GM21723 (cell line): ENCODE measurements around the gene DNAJC16.
"Not testable (repeated sequence)": the region's sequence is repeated elsewhere in the genome, so short reads cannot be mapped to it uniquely, and the experiment has no call there.

Experiments
- ATAC-seq: cut with Tn5 transposase; IDR thresholded peaks from one replicate; pipeline ENCODE4 v1.9.1; 2021; ENCODE audit warnings: mild to moderate bottlenecking, moderate library complexity; ENCODE audit not compliant: unreplicated experiment

DNAJC16 gene

DNA sequence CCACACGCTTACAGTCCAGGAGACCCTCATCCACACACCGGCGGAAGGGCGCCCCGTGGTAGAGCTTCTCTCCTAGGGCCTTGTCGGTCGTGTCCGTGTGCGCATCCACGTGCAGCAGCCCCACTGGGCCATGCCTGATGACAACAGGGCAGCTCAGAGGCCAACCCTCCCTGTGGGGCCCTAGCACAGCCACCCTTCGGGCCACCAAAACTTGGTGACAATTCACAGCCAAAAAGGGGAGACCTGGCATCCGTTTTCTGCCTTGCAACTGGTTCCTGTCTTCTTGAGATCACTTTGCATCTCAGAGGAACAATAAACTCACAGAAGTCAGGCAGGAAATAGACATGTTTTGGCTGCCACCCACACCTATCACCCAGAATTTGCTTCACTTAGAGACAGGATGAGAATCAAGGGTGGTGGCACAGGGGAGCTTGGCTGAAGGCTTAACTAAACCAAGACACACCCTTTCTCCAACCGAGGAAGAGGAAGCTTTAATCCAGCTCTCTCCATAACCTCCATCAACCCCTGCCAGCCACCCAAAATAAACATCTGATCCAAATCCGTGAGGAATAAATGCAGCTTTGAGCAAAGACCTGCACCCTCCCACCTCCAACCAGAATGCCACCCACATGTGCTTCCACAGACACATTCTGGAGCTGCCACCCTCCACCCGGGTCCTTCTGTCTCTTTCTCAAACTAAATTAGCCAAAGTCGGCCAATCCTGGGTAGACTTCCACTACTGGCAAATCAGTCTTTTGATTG is 52.5 kb downstream of the DNAJC16 start:
- ATAC-seq: no peak

DNA sequence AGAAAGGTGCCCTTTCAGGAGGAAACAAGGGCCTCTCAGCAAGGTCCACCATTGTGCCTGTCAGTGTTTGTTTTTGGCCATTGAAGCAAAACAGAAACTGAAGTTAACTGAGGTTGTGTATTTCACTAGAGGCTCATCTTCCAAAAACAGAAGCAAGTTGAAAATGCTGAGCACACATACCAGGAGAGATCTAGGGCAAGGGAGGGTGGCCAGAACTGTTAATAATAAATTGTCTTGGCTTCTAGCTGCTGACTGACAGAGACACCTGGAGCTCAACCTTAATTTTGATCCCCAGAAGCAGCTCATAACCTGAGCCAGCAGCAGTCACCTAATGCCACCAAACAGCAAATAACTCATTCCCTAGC is 53.0 kb downstream of the DNAJC16 start:
- ATAC-seq: no peak

DNA sequence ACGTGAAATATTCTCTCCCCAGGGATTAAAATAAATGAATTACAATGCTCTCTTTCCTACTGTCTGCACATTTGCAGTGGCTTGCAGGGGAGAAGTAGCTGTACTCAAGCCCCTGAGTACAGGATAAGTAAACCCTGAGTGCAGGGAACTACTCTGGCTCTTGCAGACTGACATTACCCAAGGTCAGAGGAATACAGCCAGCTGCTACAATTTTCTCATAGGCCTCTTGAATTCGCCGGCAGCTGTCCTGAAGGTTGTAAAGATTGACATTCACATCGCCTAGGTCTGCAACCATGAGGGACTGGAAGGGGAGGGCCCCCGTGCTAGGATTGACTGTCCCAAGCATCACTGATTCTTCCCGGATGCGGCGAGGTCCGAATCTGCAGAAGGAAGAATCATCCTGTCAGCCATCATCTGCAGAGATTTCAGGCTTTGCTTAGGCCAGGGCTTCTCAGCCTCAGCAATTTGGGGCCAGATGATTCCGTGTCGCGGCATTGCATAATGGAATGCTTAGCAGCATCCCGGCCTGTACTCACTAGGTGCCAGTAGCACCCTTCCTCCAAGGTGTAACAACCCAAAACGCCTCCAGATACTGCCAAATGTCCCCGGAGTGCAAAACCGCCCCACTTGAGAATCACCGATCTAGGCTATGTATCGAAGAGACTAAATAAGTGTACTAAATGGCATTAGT is 56.5 kb downstream of the DNAJC16 start:
- ATAC-seq: no peak

DNA sequence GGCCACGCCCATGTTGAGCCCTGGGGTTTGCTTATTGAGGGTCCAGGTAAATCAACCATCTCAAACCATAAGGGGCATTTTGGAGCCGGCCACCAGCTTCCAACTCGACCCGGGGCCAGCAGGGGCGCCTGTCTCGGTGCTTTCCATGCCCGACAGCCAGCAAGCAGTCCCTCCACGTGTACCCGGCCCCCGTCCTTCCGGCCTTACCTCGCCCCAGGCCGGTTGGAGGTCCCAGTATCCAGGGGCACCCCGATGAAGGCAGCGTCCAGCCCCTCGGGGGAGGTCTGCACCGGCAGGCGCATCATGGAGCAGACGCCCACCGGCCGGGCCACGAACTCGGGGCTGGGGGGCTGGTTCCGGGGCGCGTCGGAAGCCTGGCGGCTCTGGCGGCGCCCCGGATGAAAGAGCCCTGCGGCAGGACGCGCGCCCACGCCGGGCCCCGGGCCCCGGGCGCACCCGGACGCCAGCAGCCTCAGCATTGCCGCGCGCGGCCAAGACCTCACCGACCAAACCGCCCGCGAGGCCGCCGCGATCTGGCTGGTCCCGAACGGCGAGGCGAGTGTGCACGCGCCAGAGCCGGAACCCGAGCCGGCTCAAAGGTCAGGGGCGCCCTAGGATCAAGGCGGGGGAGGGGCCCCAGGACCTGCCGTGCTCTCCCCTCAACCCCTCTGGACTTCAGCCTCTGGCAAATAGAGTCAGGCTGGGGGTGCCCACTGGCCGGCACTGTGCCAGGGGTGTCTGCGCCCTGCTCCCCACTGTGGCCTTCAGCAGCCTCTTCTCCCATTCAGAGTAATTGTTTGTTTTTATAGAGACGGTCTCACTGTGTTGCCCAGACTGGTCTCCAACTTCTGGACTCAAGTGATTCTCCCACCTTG is 58.1 kb downstream of the DNAJC16 start, which contains the start of gene AGMAT:
Gene AGMAT (minus strand): TSS at position 563 of the 875 bp plus-strand sequence. CDS start 84 bp downstream, at position 479.
- peak; percentile 58 for ATAC-seq

DNA sequence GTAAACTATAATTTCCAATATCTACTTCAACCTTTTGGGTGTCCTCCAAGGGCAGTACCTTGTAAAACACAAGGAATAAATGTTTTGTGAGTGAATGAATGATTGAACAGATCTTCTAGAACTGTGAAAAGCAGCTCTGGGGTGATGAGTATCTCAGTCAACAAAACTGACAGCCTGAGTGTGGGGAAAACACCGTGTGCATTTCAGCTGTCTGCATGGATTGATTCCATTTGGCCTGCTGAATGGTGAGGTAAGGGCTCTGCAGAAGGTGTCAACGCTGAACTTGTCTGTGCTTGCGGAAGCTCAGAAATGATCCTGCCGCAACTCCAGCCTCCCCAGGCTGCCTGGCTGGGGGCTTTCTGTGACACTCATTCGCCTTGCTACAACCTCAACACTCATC is 65.6 kb downstream of the DNAJC16 start:
- ATAC-seq: no peak

DNA sequence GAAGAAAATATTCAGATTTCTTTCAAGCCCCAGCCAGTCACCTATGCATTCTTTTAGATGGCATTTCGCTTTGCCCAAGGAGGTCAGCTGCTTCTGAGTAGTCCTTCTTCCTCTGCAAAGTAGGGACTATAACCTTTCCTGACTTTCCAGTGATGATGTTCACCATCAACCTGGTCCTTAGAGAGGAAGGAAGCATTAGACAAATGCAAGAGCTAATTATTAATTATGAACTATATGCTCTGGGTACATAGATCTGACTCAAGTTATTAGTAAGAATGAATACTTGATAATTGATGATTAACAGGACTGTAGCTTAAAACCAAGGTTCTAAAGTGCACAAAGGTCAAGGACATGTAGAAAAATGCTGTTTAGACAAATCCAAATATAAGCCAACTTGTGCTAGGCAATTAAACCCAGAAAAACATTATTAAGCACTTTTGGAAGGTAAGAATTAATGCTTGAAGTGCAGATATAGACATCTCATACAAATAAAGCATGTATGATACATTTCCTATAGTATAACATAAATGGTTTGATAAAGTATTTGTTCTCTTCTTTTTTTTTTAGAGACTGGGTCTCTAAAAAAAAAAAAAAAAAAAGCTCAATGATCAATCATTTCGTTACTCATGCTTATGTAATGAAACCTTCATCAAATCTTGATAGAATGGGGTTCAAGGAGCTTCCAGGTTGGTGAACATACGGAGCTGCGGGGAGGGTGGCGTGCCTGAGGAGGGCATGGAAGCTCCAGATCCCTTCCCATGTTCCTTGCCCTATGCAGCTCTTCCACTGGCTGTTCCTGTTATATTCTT is 69.4 kb downstream of the DNAJC16 start:
- no peak for ATAC-seq

DNA sequence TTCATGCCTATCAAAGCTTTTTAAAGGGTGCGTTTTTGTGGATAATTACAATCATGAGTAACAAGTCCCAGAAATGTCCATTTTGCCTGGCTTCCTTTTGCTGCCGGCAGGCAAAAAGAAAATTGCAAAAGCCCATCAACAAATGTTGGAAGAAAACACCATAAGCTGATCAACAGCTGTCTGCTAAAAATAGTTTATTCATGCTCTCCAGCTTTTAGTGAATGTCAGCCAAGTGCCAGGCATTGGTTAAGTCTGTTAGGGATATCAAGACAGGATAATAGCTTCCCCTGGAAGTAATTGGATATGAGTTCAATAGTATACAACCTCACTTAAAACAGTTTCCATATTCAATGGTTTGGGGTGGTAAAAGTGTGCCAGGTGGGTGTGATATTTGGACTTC is 71.8 kb downstream of the DNAJC16 start:
- no peak for ATAC-seq

DNA sequence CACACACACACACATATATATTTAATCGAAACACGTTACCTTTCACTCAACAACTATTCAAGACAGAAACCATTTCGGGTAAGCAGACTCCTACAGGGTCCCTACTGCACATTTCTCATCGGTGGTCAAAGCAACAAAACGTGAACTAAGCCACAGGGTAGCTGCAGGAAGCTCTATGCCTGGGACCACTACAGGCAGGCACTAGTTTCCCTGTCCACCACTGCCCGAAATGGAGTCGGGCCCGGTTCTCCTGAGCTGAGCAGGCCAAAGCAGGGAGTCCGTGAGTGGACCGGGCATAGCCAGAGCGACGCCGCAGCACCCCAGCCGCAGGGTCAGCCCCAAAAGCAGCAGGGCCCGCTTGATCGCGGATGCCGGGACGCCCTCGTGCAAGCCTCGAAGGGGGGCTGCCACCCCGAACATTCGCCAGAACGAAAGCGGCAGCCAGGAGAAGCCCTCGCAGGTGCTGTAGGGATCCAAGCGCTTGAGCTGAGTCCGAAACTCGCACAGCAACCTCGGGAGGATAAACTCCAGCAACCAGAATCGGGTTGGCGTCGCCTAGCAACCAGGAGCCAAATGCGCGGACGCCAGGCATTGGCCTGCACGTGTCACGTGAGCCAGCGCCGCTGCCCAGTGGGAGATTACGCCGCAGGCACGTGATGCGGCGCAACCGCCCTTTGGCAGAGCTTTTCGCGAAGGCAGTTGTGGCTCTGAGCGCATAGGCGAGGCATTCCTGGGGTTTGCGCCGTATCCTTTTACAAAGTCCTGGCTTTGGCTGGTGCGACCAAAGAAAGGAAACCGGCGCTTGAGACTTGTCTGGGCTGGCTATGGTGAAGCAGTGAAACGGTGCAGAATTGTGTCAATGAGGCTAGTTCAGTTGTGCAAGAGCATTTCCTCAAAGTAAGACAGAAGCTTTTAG is 76.7 kb downstream of the DNAJC16 start:
- ATAC-seq: peak; percentile 89

DNA sequence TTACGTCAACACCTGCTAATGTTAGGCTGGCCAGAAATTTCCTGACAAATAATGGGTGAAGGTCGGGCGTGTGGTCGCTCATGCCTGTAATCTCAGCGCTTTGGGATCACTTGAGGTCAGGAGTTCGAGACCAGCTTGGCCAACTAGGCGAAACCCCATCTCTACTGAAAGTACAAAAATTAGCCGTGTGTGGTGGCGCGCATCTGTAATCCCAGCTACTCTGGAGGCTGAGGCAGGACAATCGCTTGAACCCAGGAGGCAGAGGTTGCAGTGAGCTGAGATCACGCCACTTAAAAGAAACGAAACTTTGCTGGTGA is 77.3 kb downstream of the DNAJC16 start:
- ATAC-seq: not testable (repeated sequence)

DNA sequence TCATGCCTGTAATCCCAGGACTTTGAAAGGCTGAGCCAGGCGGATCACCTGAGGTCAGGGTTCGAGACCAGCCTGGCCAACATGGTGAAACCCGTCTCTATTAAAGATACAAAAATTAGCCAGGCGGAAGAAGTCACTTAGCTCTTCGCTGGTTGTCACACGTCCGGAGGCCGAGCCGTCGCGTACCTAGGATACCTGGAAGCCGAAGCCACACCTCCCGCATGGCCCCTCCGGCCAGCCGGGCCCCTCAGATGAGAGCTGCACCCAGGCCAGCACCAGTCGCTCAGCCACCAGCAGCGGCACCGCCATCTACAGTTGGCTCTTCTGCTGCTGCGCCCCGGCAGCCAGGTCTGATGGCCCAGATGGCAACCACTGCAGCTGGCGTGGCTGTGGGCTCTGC is 77.8 kb downstream of the DNAJC16 start:
- not testable (repeated sequence) for ATAC-seq

DNA sequence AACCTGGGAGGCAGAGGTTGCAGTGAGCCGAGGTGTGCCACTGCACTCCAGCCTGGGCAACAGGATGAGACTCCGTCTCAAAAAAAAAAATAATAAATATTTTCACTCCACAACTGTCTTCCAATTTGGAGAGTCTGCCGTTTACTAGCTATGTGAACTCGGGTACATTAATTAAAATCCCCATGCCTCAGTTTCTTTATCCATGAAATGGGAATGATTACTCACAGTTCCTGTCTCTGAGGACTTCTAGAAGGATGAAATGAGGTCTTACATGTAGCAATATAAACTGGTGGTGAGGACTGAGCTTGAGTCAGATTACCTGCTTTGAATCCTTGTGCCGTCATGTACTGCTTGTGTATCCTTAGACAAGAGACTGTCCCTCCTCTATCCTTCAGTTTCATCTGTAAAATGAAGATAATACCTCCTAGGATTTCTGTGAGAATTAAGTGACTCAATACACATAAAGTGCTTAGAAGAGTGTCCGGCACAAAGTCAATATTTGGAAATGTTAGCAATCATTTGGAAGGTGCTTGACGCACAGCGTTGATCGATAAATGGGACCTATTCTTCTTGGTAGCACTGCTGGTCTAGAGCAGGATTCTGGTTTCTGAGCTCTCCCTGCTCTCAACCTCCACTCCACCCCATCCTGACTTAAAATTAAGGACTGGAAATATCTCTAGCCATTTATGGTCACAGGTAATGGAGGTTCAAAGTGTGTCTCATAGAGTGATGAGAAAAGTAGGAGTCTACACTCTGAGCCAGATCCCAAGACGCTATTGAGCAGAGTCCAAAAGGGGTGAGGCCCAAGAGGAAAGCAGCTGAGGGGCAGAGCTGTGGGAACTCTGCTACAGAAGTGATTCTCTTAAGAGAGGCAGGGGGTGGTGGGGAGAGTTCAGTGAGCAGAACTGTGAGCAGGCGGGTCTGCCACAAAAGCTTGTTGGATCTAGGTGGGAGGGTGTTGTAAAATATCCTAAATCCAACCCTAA is 79.0 kb downstream of the DNAJC16 start:
- no peak for ATAC-seq

DNA sequence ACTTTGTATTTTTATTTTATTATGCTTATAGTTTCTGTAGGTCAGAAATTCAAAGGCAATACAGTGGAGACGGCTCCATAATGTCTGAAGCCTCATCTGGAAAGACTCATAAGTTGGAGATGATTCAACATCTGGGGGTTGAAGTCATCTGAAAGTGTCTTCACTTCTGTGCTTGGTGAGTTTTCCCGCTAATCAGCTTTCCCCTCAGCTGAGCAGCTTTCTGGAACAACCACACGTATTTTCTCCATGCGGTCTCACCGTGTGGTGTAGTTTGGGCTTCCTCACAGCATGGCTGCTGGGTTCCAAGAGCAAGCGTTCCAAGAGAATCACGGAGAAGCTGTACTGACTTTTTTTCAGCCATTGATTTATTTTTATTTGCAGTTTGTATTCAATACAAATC is 83.0 kb downstream of the DNAJC16 start:
- ATAC-seq: no peak

DNA sequence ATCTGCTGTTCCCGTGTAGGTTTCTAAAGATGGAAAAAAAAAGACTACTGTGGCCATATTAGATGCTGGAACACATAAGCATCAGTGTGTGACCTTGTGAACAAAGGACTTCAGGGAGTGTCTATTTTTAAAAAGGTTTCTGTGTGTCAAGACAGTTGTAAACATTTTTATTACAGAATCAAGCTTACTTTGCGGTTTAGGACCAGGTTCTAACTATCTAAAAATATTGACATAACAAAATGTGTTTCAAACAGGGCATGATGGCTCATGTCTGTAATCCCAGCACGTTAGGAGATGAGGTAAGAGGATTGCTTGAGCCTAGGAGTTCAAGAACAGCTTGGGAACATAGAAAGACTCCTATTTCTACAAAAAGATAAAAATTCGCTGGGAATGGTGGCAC is 83.5 kb downstream of the DNAJC16 start:
- no peak for ATAC-seq

DNA sequence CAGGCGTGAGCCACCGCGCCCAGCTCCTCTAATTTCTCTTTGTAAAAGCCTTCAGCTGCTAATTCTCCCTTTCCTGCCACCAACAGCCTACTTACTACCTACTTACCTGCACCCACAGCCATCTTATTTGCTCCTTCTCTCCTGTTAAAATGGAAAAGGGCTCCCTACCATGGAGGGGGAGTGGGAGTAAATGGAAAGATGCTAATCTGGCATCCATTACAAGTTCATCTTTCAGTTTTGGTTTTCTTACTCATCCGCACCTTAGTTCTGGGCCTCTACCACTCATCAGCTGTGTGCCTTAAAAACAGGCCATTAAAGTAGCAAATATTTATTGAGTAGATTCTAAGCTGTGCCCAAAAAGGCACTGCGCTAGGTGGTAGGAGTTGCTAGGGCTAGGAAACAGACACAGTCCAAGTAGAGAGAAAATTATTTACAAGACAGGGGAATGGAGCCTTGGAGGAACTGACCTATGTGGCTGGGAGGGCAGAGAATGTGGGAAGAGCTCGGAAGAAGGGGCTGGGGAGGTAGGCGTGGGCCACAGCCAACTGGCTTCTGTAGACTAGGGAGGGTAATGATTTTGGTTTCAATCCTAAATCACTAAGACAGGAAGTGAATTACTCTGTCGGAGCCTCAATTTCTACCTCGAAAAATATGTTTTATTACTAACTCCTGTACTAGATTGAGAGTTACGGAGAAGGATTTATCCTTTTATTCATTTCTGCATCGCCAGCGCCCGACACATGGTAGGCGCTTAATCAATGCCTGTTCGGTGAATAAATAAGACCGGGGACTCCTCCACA is 89.9 kb downstream of the DNAJC16 start:
- ATAC-seq: peak; percentile 20

DNA sequence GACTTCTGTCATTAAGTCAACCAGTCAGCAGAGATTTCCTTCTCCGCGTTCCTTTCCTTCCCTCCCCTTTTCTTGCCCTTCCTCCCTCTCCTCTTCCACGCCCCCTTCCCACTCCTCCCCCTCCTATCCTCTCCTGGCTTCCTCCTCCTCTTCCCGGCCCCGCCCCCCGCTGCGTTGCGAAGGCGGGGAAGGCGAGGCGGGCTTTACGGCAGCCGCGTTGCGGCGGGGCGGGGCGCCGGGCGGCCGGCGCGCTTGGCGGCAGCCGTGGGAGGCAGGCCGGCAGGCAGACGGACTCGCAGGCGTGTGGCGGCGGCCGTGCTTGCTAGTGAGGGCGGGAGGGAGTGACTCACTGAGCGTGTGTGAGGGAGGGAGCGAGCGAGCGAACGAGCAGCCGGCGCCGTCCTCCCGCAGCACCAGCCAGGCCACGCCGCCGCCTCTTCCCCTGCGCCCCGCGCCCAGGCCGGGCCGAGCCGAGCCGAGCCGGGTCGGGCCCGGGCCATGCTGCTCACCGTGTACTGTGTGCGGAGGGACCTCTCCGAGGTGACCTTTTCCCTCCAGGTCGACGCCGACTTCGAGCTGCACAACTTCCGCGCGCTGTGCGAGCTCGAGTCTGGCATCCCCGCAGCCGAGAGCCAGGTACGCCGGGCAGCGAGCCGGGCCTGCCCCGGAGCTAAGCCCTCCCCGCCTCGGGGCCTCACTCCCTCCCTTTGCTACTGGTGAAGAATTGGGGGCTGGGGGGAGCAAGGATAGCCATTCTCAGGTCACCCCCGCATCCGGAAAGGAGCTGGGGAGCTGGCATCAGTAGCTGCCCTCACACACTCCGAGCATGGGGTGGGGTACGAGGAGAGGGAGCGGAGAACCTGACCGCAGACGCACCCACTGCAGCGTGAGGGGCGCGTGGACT is 90.8 kb downstream of the DNAJC16 start, which contains the start of gene DDI2:
Gene DDI2 (plus strand): TSS at position 286 of the 904 bp plus-strand sequence. CDS start 213 bp downstream, at position 499.
- peak; percentile 76 for ATAC-seq

DNA sequence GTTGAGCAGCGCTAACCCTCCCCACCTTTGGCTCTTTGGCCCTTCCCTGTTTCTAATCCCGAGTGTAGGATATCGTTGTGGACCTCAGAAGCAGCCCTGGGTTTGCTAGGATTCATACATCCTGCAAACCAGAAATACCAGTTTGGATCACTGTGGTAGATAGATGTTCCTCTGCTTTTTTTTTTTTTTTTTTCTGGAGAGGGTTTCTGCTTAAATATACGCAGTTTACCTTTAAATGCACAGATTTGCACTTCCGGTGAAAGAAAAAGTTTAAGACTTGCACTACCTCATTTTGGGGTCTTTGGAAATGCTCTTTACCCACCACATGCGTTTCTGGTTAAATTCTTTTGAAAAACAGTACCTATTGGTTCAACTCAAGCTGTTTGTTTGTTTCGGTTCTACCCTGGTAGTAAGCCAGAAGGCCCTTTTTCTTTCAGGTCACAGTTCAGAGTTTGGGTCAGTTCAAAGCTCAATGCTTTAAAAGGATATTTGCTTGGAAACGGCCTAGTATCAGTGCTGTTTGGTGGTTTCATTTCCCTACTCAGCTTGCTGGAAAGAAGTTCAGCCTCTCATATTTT is 91.5 kb downstream of the DNAJC16 start:
- peak; percentile 25 for ATAC-seq
